AG04449 (cell line): ENCODE data around the gene DCTN2.

Experiments used
- CTCF ChIA-PET: fragments of 350-600 bp; formaldehyde crosslinking; extraction: SDS; loops from one replicate; lab custom pipeline; 2021; ENCODE audit warnings: antibody characterized with exemption; lab: Yijun Ruan, JAX
- POLR2A ChIA-PET: fragments of 400-600, 350-600 bp; formaldehyde crosslinking; extraction: SDS; loops from one replicate; lab custom pipeline; 2020; ENCODE audit warnings: antibody characterized with exemption, inconsistent platforms; lab: Yijun Ruan, JAX
- DNase-seq: peaks from one replicate; pipeline ENCODE4 v3.0.0-alpha.2; 2010; ENCODE audit warnings: low read depth, low spot score
- H3K4me3 ChIP-seq: 2 replicates; pipeline ENCODE4 v1.5.1; 2011; ENCODE audit warnings: low read depth, mild to moderate bottlenecking, control low read depth, low read length
- TF ChIP-seq, protein P1 (sequence below): IDR thresholded peaks from one replicate; pipeline ENCODE4 v1.5.1; 2011; ENCODE audit warnings: mild to moderate bottlenecking, moderate library complexity, low read length, control low read depth, inconsistent platforms; ENCODE audit not compliant: insufficient read depth; ENCODE audit errors: missing control alignments

The DCTN2 gene

GRCh38 chr12:57545809-57546437 lies 1.1 kb downstream of the DCTN2 start:
- TF ChIP-seq, protein P1, sequence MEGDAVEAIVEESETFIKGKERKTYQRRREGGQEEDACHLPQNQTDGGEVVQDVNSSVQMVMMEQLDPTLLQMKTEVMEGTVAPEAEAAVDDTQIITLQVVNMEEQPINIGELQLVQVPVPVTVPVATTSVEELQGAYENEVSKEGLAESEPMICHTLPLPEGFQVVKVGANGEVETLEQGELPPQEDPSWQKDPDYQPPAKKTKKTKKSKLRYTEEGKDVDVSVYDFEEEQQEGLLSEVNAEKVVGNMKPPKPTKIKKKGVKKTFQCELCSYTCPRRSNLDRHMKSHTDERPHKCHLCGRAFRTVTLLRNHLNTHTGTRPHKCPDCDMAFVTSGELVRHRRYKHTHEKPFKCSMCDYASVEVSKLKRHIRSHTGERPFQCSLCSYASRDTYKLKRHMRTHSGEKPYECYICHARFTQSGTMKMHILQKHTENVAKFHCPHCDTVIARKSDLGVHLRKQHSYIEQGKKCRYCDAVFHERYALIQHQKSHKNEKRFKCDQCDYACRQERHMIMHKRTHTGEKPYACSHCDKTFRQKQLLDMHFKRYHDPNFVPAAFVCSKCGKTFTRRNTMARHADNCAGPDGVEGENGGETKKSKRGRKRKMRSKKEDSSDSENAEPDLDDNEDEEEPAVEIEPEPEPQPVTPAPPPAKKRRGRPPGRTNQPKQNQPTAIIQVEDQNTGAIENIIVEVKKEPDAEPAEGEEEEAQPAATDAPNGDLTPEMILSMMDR = no peak
- no peak for DNase-seq
- H3K4me3 ChIP-seq = peak overlapping the region; percentile 89
- ChIA-PET POLR2A (interaction anchor here (0.7 to 2.2 kb wide), 3 partner anchors 15 to 82 kb away, joined by 3 to 12 read pairs (median 8); partner anchors contain the start of gene DDIT3), CTCF (interaction anchor here (0.7 to 2.0 kb wide), 6 partner anchors 11 to 1728 kb away, joined by 3 to 11 read pairs (median 4); no protein-coding TSS in a partner anchor)

- TF ChIP-seq, protein P1 = no peak
- CTCF ChIA-PET = interaction anchor here (1.5 to 2.1 kb wide), 3 partner anchors 8 to 40 kb away, joined by 5 to 7 read pairs (median 5); no protein-coding TSS in a partner anchor
- no peak overlapping the region for H3K4me3 ChIP-seq
- no peak for DNase-seq
- POLR2A ChIA-PET = interaction anchor here (1.0 to 1.1 kb wide), 2 partner anchors 18 to 23 kb away, joined by 3 to 5 read pairs; partner anchors contain the start of gene DDIT3
These were observed 3.4 kb downstream of the DCTN2 start for GRCh38 chr12:57543581-57543980.

GRCh38 chr12:57541717-57542116 lies 5.3 kb downstream of the DCTN2 start:
- ChIA-PET CTCF (interaction anchor here (1.1 to 1.7 kb wide), 2 partner anchors 35 to 70 kb away, joined by 3 read pairs; partner anchors contain the start of gene ARHGEF25), POLR2A (no interaction called here)
- TF ChIP-seq, protein P1 = no peak
- H3K4me3 ChIP-seq = no peak overlapping the region
- DNase-seq = no peak

- no peak overlapping the region for H3K4me3 ChIP-seq
- TF ChIP-seq, protein P1 = no peak
- ChIA-PET POLR2A (interaction anchor here (0.6 kb wide), 1 partner anchor 21 kb away, joined by 3 read pairs; no protein-coding TSS in a partner anchor), CTCF (interaction anchor here (0.7 to 1.7 kb wide), 3 partner anchors 16 to 82 kb away, joined by 3 to 6 read pairs (median 3); partner anchors contain the start of gene ARHGEF25)
- DNase-seq = no peak
These were observed 6.0 kb downstream of the DCTN2 start for GRCh38 chr12:57541001-57541400.

GRCh38 chr12:57539134-57539768 lies 7.7 kb downstream of the DCTN2 start:
- CTCF ChIA-PET = interaction anchor here (0.9 to 2.3 kb wide), 5 partner anchors 9 to 94 kb away, joined by 3 to 11 read pairs (median 5); partner anchors contain the start of gene B4GALNT1
- POLR2A ChIA-PET = interaction anchor here (1.0 to 1.9 kb wide), 2 partner anchors 8 to 10 kb away, joined by 3 to 14 read pairs; no protein-coding TSS in a partner anchor

More at GRCh38 chr12:57539134-57539768, 7.7 kb downstream of the DCTN2 start:
- H3K4me3 ChIP-seq = no peak overlapping the region
- DNase-seq = no peak
- TF ChIP-seq, protein P1 = no peak
